IMR-90 (cell line): Measurements from ENCODE around the gene CAPN8. TPM values are rescaled to one million over a fixed set of nuclear protein-coding genes. Genes with fewer than 3 reads are reported as not detected.

Experiments used
- ATAC-seq: fragments of 200-7000 bp; cut with Tn5 transposase; 2 replicates; pipeline ENCODE4 v1.9.1; 2020; ENCODE audit warnings: low read depth, mild to moderate bottlenecking, moderate library complexity
- BruUV-seq: library from RNA; stranded (reverse); fragments of 400-500 nt; replicated peaks from 2 replicates; lab custom pipeline; 2021; lab: Mats Ljungman, UMichigan
- CTCF ChIA-PET: fragments of 300-600 bp; formaldehyde crosslinking; extraction: SDS; loops from one replicate; lab custom pipeline; 2021; ENCODE audit warnings: antibody characterized with exemption; lab: Yijun Ruan, JAX
- POLR2A ChIA-PET: fragments of 300-600 bp; sonication (Branson Sonifier 250); formaldehyde crosslinking; loops from one replicate; lab custom pipeline; 2022; ENCODE audit warnings: antibody characterized with exemption; ENCODE audit not compliant: unreplicated experiment; lab: Charles Lee
- DNase-seq: peaks from one replicate; pipeline ENCODE4 v3.0.0; 2013
- H2AFZ ChIP-seq: replicated peaks from 2 replicates; pipeline ENCODE3; 2013; ENCODE audit warnings: low read length, mild to moderate bottlenecking; ENCODE audit not compliant: poor library complexity
- H2AK5ac ChIP-seq: 2 replicates; pipeline ENCODE4 v1.6.1; 2013; ENCODE audit warnings: low read depth, low read length, inconsistent platforms
- H2AK9ac ChIP-seq: replicated peaks from 2 replicates; pipeline ENCODE3; 2013; ENCODE audit warnings: mild to moderate bottlenecking, low read depth, low read length, moderate library complexity; ENCODE audit not compliant: poor library complexity
- H2BK120ac ChIP-seq: 2 replicates; pipeline ENCODE4 v1.6.1; 2013; ENCODE audit warnings: low read depth, low read length, inconsistent platforms
- H2BK15ac ChIP-seq: 3 replicates; pipeline ENCODE4 v1.6.1; 2013; ENCODE audit warnings: low read depth, low read length, inconsistent platforms
- H2BK20ac ChIP-seq: 2 replicates; pipeline ENCODE4 v1.6.1; 2013; ENCODE audit warnings: low read depth, mild to moderate bottlenecking, inconsistent platforms, low read length, moderate library complexity
- H2BK5ac ChIP-seq: 2 replicates; pipeline ENCODE4 v1.6.1; 2013; ENCODE audit warnings: mild to moderate bottlenecking, low read depth, low read length, inconsistent platforms; ENCODE audit not compliant: poor library complexity, severe bottlenecking
- H3K14ac ChIP-seq: replicated peaks from 2 replicates; pipeline ENCODE4 v1.6.1; 2013; ENCODE audit warnings: low read depth, low read length, inconsistent platforms
- H3K18ac ChIP-seq: 2 replicates; pipeline ENCODE4 v1.6.1; 2013; ENCODE audit warnings: low read depth, low read length, control low read depth
- H3K23ac ChIP-seq: 2 replicates; pipeline ENCODE4 v1.6.1; 2013; ENCODE audit warnings: low read depth, low read length, inconsistent platforms
- H3K27ac ChIP-seq: 2 replicates; pipeline ENCODE4 v1.5.1; 2013; ENCODE audit warnings: mild to moderate bottlenecking, control low read depth, low read length; ENCODE audit not compliant: insufficient read depth
- H3K27me3 ChIP-seq: 2 replicates; pipeline ENCODE4 v1.6.1; 2013; ENCODE audit warnings: low read length; ENCODE audit not compliant: control insufficient read depth, insufficient read depth
- H3K36me3 ChIP-seq: 2 replicates; pipeline ENCODE4 v1.6.1; 2013; ENCODE audit warnings: low read length, mixed read lengths; ENCODE audit not compliant: control insufficient read depth, insufficient read depth
- H3K4ac ChIP-seq: 2 replicates; pipeline ENCODE4 v1.6.1; 2013; ENCODE audit warnings: low read depth, low read length, inconsistent platforms
- H3K4me1 ChIP-seq: 2 replicates; pipeline ENCODE4 v1.6.1; 2013; ENCODE audit warnings: low read length, mixed read lengths; ENCODE audit not compliant: control insufficient read depth, insufficient read depth
- H3K4me2 ChIP-seq: 2 replicates; pipeline ENCODE4 v1.6.1; 2013; ENCODE audit warnings: low read depth, mild to moderate bottlenecking, control low read depth, low read length, moderate library complexity
- H3K4me3 ChIP-seq: 2 replicates; pipeline ENCODE4 v1.5.1; 2013; ENCODE audit warnings: low read depth, mild to moderate bottlenecking, control low read depth, low read length, moderate library complexity; ENCODE audit not compliant: insufficient read depth
- H3K56ac ChIP-seq: 2 replicates; pipeline ENCODE4 v1.6.1; 2013; ENCODE audit warnings: low read length, inconsistent platforms; ENCODE audit not compliant: insufficient read depth; ENCODE audit errors: extremely low read depth
- H3K79me1 ChIP-seq, 2 experiments: 2 replicates each; pipeline ENCODE4 v1.6.1; 2013; ENCODE audit warnings: low read length in 2 of 2, inconsistent platforms in 1 of 2, low read depth in 1 of 2
- H3K9ac ChIP-seq: 2 replicates; pipeline ENCODE4 v1.6.1; 2013; ENCODE audit warnings: low read depth, low read length, control low read depth
- H3K9me1 ChIP-seq: 2 replicates; pipeline ENCODE4 v1.6.1; 2013; ENCODE audit warnings: low read length, inconsistent platforms; ENCODE audit not compliant: insufficient read depth
- H3K9me3 ChIP-seq: 2 replicates; pipeline ENCODE4 v1.6.1; 2013; ENCODE audit warnings: low read length; ENCODE audit not compliant: control insufficient read depth, insufficient read depth
- H4K20me1 ChIP-seq: 2 replicates; pipeline ENCODE4 v1.6.1; 2013; ENCODE audit warnings: low read length, inconsistent platforms; ENCODE audit not compliant: insufficient read depth
- H4K5ac ChIP-seq: 2 replicates; pipeline ENCODE4 v1.6.1; 2013; ENCODE audit warnings: mild to moderate bottlenecking, low read depth, low read length, control low read depth
- H4K8ac ChIP-seq, 2 experiments: 2 replicates each; pipeline ENCODE4 v1.6.1; 2013; ENCODE audit warnings: low read depth in 2 of 2, low read length in 2 of 2, control low read depth in 1 of 2, inconsistent platforms in 1 of 2
- H4K91ac ChIP-seq: 2 replicates; pipeline ENCODE4 v1.6.1; 2013; ENCODE audit warnings: low read depth, low read length, inconsistent platforms; ENCODE audit not compliant: insufficient read depth
- CEBPB ChIP-seq: IDR thresholded peaks from 2 replicates; pipeline ENCODE4 v1.6.1; 2012; ENCODE audit warnings: low read depth, low read length, improper control_type of control experiment
- CTCF ChIP-seq: conservative IDR thresholded peaks from 2 replicates; pipeline ENCODE4 v1.5.1; 2012; ENCODE audit warnings: mild to moderate bottlenecking, low read depth, low read length, improper control_type of control experiment
- FOS ChIP-seq: fragments of 150-350 bp; IDR thresholded peaks from 2 replicates; pipeline ENCODE4 v1.6.1; 2016; ENCODE audit warnings: low read depth, low read length
- MAZ ChIP-seq: IDR thresholded peaks from 2 replicates; pipeline ENCODE4 v1.6.1; 2012; ENCODE audit warnings: low read depth, mild to moderate bottlenecking, low read length, improper control_type of control experiment, moderate library complexity, borderline replicate concordance
- MXI1 ChIP-seq: IDR thresholded peaks from 2 replicates; pipeline ENCODE4 v1.6.1; 2012; ENCODE audit warnings: low read depth, mild to moderate bottlenecking, low read length, moderate library complexity, borderline replicate concordance
- RCOR1 ChIP-seq: IDR thresholded peaks from 2 replicates; pipeline ENCODE4 v1.6.1; 2012; ENCODE audit warnings: mild to moderate bottlenecking, low read length, improper control_type of control experiment; ENCODE audit not compliant: insufficient replicate concordance
- SMC3 ChIP-seq: fragments of 150-350 bp; IDR thresholded peaks from 2 replicates; pipeline ENCODE4 v1.6.1; 2016; ENCODE audit warnings: low read depth, mild to moderate bottlenecking, antibody characterized with exemption, low read length, moderate library complexity
- WGBS, 2 experiments: methylation state at CpG; one replicate each; pipeline versions ENCODE4 v1.1.5 to v1.1.7; 2013; ENCODE audit warnings: missing lambda C conversion rate in 2 of 2; ENCODE audit not compliant: insufficient read length in 1 of 2; ENCODE audit errors: extremely low coverage in 2 of 2; 5-methylcytosine and 5-hydroxymethylcytosine counted together
- dilution Hi-C: fragments of 300-500 bp; cut with HindIII; formaldehyde crosslinking; loops from one replicate; pipeline ENCODE4 v1.14.3; 2018; ENCODE audit warnings: low sequenced_read_pairs; ENCODE audit not compliant: unreplicated experiment
- in situ Hi-C: fragments of 300-500 bp; cut with MboI; formaldehyde crosslinking; loops from 3 replicates; pipeline ENCODE4 v1.14.3; 2019; ENCODE audit warnings: low sequenced_read_pairs, inconsistent platforms, mixed read lengths
- intact Hi-C: fragments of 100-400 bp; cut with micrococcal nuclease; formaldehyde crosslinking; loops from 2 replicates; pipeline ENCODE4 v1.10.0; 2022
- polyA plus RNA-seq, 3 experiments: library from polyadenylated mRNA; depleted of rRNA; stranded (reverse); fragments of >200 nt; gene quantifications; 2 replicates each; pipeline ENCODE4 v1.2.3, GENCODE V29; 2012; ENCODE audit warnings: low replicate concordance in 1 of 3
- total RNA-seq: library from RNA; depleted of rRNA; stranded (reverse); fragments of >200 nt; gene quantifications from 2 replicates; pipeline ENCODE4 v1.2.3, GENCODE V29; 2012
- TF ChIP-seq, protein P1 (sequence below): fragments of 150-350 bp; IDR thresholded peaks from 2 replicates; pipeline ENCODE4 v1.6.1; 2017; ENCODE audit warnings: mild to moderate bottlenecking, antibody characterized with exemption, low read length, low read depth

Gene CAPN8
- total and polyA plus RNA-seq, 2 of the 4 experiments (the other 2 are of a cell fraction) = not detected

DNA sequence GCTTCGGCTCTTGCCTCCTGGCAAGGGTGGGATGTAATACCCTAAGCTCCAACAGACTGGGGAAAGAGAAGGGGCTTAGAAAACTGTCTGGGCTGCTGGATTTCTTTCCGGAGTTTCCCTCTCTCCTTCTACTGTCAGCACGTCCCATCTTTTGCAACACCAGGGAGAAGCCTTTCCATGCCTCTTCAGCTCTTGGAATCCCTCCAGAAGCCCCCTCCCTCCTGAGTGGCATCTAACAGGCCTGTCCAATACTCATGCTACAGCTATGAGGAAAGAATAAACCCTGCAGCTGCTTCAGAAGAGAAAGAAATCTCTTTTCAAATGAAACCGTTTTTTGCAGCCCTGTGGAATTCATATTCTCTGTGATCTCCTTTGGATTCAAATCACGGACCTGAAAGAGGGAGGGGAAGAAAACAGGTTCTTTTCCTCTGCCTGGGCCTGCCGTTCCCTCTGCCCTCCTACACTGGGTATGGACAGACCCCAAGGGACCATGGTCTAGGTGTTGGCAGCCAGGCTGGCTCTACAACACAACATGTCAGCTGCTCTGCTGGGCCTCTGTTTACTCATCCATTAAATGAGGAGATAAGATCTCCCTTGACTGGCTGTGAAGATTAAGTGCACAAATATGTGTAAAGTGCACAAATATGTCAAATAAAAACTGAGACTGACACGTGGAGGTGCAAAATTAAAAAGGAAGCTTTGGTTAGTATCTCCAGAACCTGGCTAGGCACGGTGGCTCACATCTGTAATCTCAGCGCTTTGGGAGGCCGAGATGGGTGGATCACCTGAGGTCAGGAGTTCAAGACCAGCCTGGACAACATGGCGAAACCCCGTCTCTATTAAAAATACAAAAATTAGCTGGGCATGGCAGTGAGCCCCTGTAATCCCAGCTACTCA, 40.8 kb upstream of the CAPN8 start:
- Histone ChIP-seq H3K18ac (peak overlapping the region; percentile 96), H3K27ac (peak overlapping the region; percentile 99), H4K91ac (peak overlapping the region; percentile 93), H4K5ac (peak overlapping the region; percentile 90), H3K9me1 (peaks cover 24% of the 10 kb centered on the region), H2BK120ac (peak overlapping the region; percentile 92), H3K4me3 (no peak overlapping the region), H3K23ac (peak overlapping the region; percentile 44), H3K9ac (peak overlapping the region; percentile 78), H3K14ac (peak overlapping the region; percentile 78), H3K9me3 (no peaks in the 10 kb centered on the region), H3K4me1 (peaks cover 37% of the 10 kb centered on the region), H3K36me3 (no peaks in the 10 kb centered on the region), H4K20me1 (peaks cover 5% of the 10 kb centered on the region), H2BK15ac (peak overlapping the region; percentile 73; the same call in 2 of the 3 replicates), H3K79me1 (peaks cover 6 to 58% of the 10 kb centered on the region in 2 experiments; a peak in 3 of 4 replicates), H3K27me3 (no peaks in the 10 kb centered on the region), H2BK20ac (peak overlapping the region; percentile 90), H3K4ac (peak overlapping the region; percentile 89), H2BK5ac (peak overlapping the region; percentile 93), H2AFZ (peak overlapping the region; percentile 25), H3K4me2 (peak overlapping the region; percentile 88), H2AK5ac (peak overlapping the region; percentile 98), H3K56ac (peak overlapping the region; percentile 80), H4K8ac (peak overlapping the region; percentile 27 to 89), H2AK9ac (peak overlapping the region; percentile 88)
- dilution Hi-C loops = no loop called here
- intact Hi-C loops = loop anchor here (10.0 kb wide), 1 partner anchor 288 kb away; no protein-coding TSS in a partner anchor
- WGBS, 2 experiments = 0% methylated on average over 1 of the region's 12 CpGs; no CpG with 5 or more reads in 1 of the 2 experiments
- TF ChIP-seq MXI1 (0 out of 2 replicates have a peak, but pooled peaks have one; percentile 31), CTCF (no peak), FOS (peak; percentile 62; the same call in 1 of the 2 replicates), CEBPB (peak; percentile 91), MAZ (peak; percentile 100), SMC3 (no peak), RCOR1 (no peak)
- TF ChIP-seq, protein P1, sequence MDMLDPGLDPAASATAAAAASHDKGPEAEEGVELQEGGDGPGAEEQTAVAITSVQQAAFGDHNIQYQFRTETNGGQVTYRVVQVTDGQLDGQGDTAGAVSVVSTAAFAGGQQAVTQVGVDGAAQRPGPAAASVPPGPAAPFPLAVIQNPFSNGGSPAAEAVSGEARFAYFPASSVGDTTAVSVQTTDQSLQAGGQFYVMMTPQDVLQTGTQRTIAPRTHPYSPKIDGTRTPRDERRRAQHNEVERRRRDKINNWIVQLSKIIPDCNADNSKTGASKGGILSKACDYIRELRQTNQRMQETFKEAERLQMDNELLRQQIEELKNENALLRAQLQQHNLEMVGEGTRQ = no peak
- ATAC-seq = peak; percentile 8
- DNase-seq = peak; percentile 96
- in situ Hi-C loops = no loop called here
- CTCF ChIA-PET = interaction anchor here (0.7 to 1.7 kb wide), 5 partner anchors 23 to 573 kb away, joined by 3 to 8 read pairs (median 3); partner anchors contain the start of gene TP53BP2
- POLR2A ChIA-PET = interaction anchor here (2.3 kb wide), 1 partner anchor 9 kb away, joined by 9 read pairs; no protein-coding TSS in a partner anchor
- BruUV-seq = no TSS peak
